ENCODE data around the gene S100A3. TPM values are rescaled to one million over a fixed set of nuclear protein-coding genes. Genes with fewer than 3 reads are reported as not detected.
"Not testable (repeated sequence)": the region's sequence is repeated elsewhere in the genome, so short reads cannot be mapped to it uniquely, and the experiment has no call there.

S100A3 gene
- total and polyA plus RNA-seq, 2 of the 8 experiments (the other 6 are each of a cell fraction or from before 2014, with no cell fraction given), result 0.26 to 0.47 TPM

GRCh38 chr1:153563483-153563901 is 14.4 kb upstream of the S100A3 start (continued):
- TF ChIP-seq TBP (IDR thresholded peaks at IDR 0.05; ENCODE audit: low read depth, low read length) (no peak), POU5F1 (IDR thresholded peaks at IDR 0.05; ENCODE audit: low read depth, low read length) (no peak), SP4 (IDR thresholded peaks at IDR 0.05; ENCODE audit: low read length) (no peak)

GRCh38 chr1:153562021-153562420 is 13.0 kb upstream of the S100A3 start:
- not testable (repeated sequence) for H3K9me3 ChIP-seq (ENCODE audit: insufficient read depth in 2 of 2, low read depth in 1 of 2, low read length in 1 of 2); H2BK15ac ChIP-seq (ENCODE audit: low read length); H4K20me1 ChIP-seq (replicated peaks in 1 of 2; ENCODE audit: control insufficient read depth in 1 of 2, insufficient read depth in 2 of 2, low read length in 2 of 2); H4K5ac ChIP-seq (ENCODE audit: insufficient read length, low read depth, low read length); H2AFZ ChIP-seq (ENCODE audit: low read length); H3K79me1 ChIP-seq (ENCODE audit: low read depth, low read length); FAIRE-seq; H3K18ac ChIP-seq (ENCODE audit: extremely low read depth, low read length); H3K36me3 ChIP-seq (ENCODE audit: control insufficient read depth in 2 of 4, insufficient read depth in 4 of 4, low read length in 3 of 4); H3K23ac ChIP-seq (ENCODE audit: insufficient read length); H3K4me3 ChIP-seq (ENCODE audit: extremely low read depth in 1 of 4, insufficient read depth in 2 of 4, low read depth in 3 of 4, low read length in 4 of 4); H3K79me2 ChIP-seq (ENCODE audit: control insufficient read depth in 1 of 2, insufficient read depth in 2 of 2, low read length in 2 of 2); H3K27me3 ChIP-seq (replicated peaks in 1 of 4; ENCODE audit: control insufficient read depth in 3 of 4, extremely low read depth in 1 of 4, insufficient read depth in 3 of 4, low read length in 3 of 4); H2AK5ac ChIP-seq (ENCODE audit: low read depth, low read length); DNase-seq (ENCODE audit: low read depth in 1 of 2, low spot score in 2 of 2); H2BK5ac ChIP-seq (ENCODE audit: low read depth, low read length); H3K4me2 ChIP-seq (ENCODE audit: insufficient read depth in 1 of 2, low read depth in 2 of 2, low read length in 2 of 2); H3K56ac ChIP-seq (replicated peaks; ENCODE audit: insufficient read length, low read depth, low read length); H4K91ac ChIP-seq (replicated peaks; ENCODE audit: insufficient read length, low read length); H3K27ac ChIP-seq (ENCODE audit: low read depth, low read length); H3K9ac ChIP-seq (replicated peaks in 1 of 4; ENCODE audit: extremely low read depth in 1 of 4, low read depth in 3 of 4, low read length in 3 of 4); H2BK12ac ChIP-seq (ENCODE audit: low read depth, low read length); H2BK120ac ChIP-seq (replicated peaks; ENCODE audit: low read depth, low read length); H3K4ac ChIP-seq (replicated peaks; ENCODE audit: insufficient read length, low read depth, low read length); H2BK20ac ChIP-seq (ENCODE audit: low read length); H4K8ac ChIP-seq (ENCODE audit: extremely low read depth, insufficient read depth, low read length); H3K23me2 ChIP-seq (ENCODE audit: low read depth, low read length); H3K14ac ChIP-seq (ENCODE audit: insufficient read length)
- POLR2A ChIA-PET (ENCODE audit: partially characterized antibody), result interaction anchor here (1.0 kb wide), 2 partner anchors 10 to 37 kb away, joined by 3 read pairs; no protein-coding TSS in a partner anchor
- CTCF ChIA-PET (ENCODE audit: partially characterized antibody), result interaction anchor here (1.2 to 5.9 kb wide), 13 partner anchors 9 to 210 kb away, joined by 4 to 55 read pairs (median 5); partner anchors contain the start of genes S100A13, S100A14 and S100A6
- 89% methylated on average over 3 of the region's 3 CpGs; no CpG with 5 or more reads in 1 of the 2 experiments for WGBS, 2 experiments (ENCODE audit: extremely low coverage in 1 of 2, insufficient coverage in 1 of 2, insufficient read length in 1 of 2, insufficient replicate concordance in 2 of 2, low coverage in 1 of 2, low lambda C conversion rate in 2 of 2, missing lambda C conversion rate in 1 of 2)
- peaks cover 4 to 14% (median 12%) of the 10 kb centered on the region in 4 experiments for H3K4me1 ChIP-seq (replicated peaks in 1 of 4; ENCODE audit: control insufficient read depth in 3 of 4, insufficient read depth in 4 of 4, low read length in 3 of 4)

Data from H1 (cell line).